ENCODE data around the gene CRABP2.

The CRABP2 gene

DNA sequence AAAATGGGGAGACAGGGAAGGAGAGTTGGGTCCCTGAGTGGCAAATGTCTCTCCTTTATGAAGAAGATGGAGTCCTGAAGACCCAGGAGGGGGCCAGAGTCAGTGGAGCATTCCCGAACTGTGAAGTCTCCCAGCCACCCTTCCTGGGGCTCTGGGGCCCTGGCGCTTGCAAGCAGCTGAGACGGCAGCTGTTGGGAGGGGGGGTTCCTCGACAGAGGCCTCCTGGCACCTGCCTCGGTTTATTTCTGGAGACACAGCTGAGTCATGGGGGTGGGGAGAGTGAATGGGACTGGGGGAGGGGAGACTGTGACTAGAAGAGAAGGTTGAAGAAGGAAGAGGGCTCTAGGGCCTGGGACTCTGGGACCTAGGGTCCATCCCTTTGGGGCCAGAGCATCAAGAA is 42.2 kb downstream of the CRABP2 start:
- peak overlapping the region; percentile 38 for H3K27ac ChIP-seq (ENCODE audit: low read length)
- H3K9ac ChIP-seq (ENCODE audit: low read depth, low read length): peak overlapping the region; percentile 66; the same call in 1 of the 2 replicates
- H3K9me3 ChIP-seq (ENCODE audit: insufficient read depth, low read depth, low read length): no peaks in the 10 kb centered on the region
- no peaks in the 10 kb centered on the region for H3K36me3 ChIP-seq (ENCODE audit: insufficient read depth, low read depth, low read length)
- no peak overlapping the region for H3K4me3 ChIP-seq (ENCODE audit: low read length)
- H3K27me3 ChIP-seq (ENCODE audit: insufficient read depth, low read length): peaks cover 15% of the 10 kb centered on the region
- H3K4me1 ChIP-seq (ENCODE audit: insufficient read depth, low read length): peaks cover 68% of the 10 kb centered on the region

DNA sequence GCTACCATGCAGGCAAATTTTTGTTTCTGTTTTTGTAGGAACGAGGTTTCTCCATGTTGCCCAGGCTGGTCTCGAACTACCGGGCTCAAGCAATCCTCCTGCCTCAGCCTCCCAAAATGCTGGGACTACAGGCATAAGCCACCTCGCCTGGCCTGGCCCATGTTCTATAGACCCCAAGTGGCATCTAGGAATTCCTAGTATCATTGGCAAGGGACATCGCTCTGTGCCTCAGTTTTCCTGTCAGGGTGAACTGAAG is 42.7 kb downstream of the CRABP2 start:
- peak overlapping the region; percentile 38 for H3K27ac ChIP-seq (ENCODE audit: low read length)
- peak overlapping the region; percentile 66; the same call in 1 of the 2 replicates for H3K9ac ChIP-seq (ENCODE audit: low read depth, low read length)

DNA sequence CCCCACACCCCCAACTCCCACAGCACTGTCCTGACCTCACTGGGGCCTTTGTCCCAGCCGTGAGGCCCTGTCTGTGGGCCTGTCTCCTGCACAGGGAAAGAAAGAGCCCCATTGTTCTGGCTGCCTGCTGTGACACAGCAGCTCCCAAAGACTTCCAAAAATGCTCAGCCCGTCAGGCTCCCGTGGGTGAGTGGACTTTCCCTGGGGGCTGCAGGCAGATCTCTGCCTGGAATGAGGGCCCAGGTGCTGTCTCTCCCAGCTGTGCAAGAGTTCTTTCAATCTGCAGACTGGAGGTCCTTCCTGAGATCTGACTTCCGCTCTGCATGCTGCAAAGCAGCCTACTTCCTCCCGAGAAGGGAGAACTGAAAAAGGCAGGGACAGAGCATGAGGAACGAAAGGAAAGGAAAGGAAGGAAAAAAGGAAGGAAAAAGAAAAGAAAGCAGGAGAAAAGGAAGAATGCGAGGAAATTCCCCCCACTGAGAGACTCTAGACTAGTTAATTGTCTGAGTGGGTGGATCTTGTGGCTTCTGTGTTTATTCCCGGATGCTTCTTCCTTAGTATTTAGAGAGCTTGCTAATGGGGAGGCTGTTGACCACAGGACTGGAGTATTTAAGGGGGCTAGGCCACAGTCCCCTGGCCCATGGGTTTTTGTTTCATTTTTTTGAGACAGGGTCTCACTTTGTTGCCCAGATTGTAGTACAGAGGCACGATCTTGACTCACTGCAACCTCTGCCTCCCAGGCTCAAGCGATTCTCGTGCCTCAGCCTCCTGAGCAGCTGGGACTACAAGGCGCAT is 43.2 kb downstream of the CRABP2 start:
- peak overlapping the region; percentile 66; the same call in 1 of the 2 replicates for H3K9ac ChIP-seq (ENCODE audit: low read depth, low read length)
- no peaks in the 10 kb centered on the region for H3K9me3 ChIP-seq (ENCODE audit: insufficient read depth, low read depth, low read length)
- H3K4me3 ChIP-seq (ENCODE audit: low read length): no peak overlapping the region
- H3K27ac ChIP-seq (ENCODE audit: low read length): no peak overlapping the region
- peaks cover 58% of the 10 kb centered on the region for H3K4me1 ChIP-seq (ENCODE audit: insufficient read depth, low read length)
- H3K27me3 ChIP-seq (ENCODE audit: insufficient read depth, low read length): peaks cover 25% of the 10 kb centered on the region
- H3K36me3 ChIP-seq (ENCODE audit: insufficient read depth, low read depth, low read length): no peaks in the 10 kb centered on the region

More for the DNA sequence above, 42.7 kb downstream of the CRABP2 start:
- Histone ChIP-seq H3K27me3 (ENCODE audit: insufficient read depth, low read length) (peaks cover 20% of the 10 kb centered on the region), H3K36me3 (ENCODE audit: insufficient read depth, low read depth, low read length) (no peaks in the 10 kb centered on the region), H3K4me1 (ENCODE audit: insufficient read depth, low read length) (peaks cover 63% of the 10 kb centered on the region), H3K4me3 (ENCODE audit: low read length) (no peak overlapping the region), H3K9me3 (ENCODE audit: insufficient read depth, low read depth, low read length) (no peaks in the 10 kb centered on the region)

DNA sequence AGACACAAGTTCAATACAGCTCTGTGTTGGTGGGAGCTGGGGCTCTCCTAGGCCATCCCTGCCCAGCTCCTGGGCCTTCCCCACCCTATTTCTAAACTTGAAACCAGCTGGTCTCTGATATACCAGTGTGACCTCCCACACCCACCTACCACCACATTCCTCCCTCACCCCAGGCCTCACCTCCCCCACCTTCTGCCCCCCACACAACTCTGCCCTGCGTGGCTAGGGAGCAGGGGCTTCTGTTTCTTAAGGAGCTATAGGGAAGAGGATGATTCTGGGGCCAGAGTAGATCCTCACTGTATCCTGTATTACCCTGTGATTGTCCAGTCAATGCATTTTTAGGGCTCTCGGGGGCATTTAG is 44.7 kb downstream of the CRABP2 start:
- Histone ChIP-seq H3K27me3 (ENCODE audit: insufficient read depth, low read length) (peaks cover 40% of the 10 kb centered on the region), H3K9ac (ENCODE audit: low read depth, low read length) (peak overlapping the region; percentile 66; the same call in 1 of the 2 replicates), H3K36me3 (ENCODE audit: insufficient read depth, low read depth, low read length) (no peaks in the 10 kb centered on the region), H3K9me3 (ENCODE audit: insufficient read depth, low read depth, low read length) (no peaks in the 10 kb centered on the region), H3K27ac (ENCODE audit: low read length) (peak overlapping the region; percentile 71), H3K4me3 (ENCODE audit: low read length) (no peak overlapping the region), H3K4me1 (ENCODE audit: insufficient read depth, low read length) (peaks cover 57% of the 10 kb centered on the region)

DNA sequence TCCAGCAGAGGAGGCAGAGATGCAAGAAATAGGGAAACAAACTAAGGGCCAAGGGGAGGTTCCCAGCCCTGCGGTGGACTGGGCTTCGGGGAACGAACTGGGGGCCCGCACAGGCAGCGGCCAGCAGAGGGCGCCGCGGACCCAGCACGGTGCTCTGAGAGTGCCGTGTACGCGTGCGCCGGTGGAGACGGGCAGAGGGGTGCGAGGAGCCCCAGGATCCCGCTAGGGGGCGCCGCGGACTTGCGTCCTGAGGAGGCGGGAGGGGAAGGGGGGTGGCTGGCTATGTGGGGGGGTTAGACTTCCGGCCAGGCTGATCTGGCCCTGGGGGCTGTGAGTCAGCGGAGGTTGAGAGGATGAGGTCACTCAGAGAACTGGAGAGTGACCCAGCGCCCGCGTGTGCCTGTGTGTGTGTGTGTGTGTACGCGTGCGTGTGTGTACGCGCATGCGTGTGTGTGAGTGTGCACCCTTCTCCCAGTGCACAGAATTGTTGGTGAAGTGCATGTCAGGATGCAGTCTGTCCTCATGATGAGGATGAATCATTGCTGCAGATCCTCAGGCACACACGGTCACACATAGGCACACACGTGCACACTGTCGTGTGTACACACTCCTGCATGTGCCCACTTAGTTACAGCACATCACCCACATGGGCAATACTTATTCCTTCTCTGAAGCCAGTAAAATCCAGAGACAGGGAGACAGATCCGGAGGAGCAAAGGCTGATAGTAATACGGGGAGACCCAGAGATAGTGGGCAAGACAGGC is 45.2 kb downstream of the CRABP2 start:
- H3K4me1 ChIP-seq (ENCODE audit: insufficient read depth, low read length): peaks cover 51% of the 10 kb centered on the region
- H3K36me3 ChIP-seq (ENCODE audit: insufficient read depth, low read depth, low read length): no peaks in the 10 kb centered on the region
- H3K9ac ChIP-seq (ENCODE audit: low read depth, low read length): peak overlapping the region; percentile 66; the same call in 1 of the 2 replicates
- peak overlapping the region; percentile 71 for H3K27ac ChIP-seq (ENCODE audit: low read length)
- no peak overlapping the region for H3K4me3 ChIP-seq (ENCODE audit: low read length)
- H3K27me3 ChIP-seq (ENCODE audit: insufficient read depth, low read length): peaks cover 45% of the 10 kb centered on the region
- no peaks in the 10 kb centered on the region for H3K9me3 ChIP-seq (ENCODE audit: insufficient read depth, low read depth, low read length)

DNA sequence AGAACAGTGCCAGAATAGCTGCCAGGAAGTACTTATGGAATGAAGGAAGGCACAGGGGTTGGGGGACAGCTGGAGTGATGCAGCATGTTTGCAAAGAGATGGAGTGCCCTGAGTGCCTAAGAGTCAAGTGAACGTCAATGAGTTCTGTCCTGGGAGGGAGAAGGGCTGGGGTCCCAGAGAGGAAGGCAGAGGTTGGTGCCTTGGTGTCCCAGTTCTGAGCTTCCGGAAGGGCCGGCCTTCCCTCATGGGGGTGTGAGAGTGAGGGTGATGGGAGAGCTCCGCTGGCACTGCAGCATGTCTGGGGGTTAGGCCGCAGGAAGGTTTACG is 45.8 kb downstream of the CRABP2 start:
- no peak overlapping the region for H3K27ac ChIP-seq (ENCODE audit: low read length)

DNA sequence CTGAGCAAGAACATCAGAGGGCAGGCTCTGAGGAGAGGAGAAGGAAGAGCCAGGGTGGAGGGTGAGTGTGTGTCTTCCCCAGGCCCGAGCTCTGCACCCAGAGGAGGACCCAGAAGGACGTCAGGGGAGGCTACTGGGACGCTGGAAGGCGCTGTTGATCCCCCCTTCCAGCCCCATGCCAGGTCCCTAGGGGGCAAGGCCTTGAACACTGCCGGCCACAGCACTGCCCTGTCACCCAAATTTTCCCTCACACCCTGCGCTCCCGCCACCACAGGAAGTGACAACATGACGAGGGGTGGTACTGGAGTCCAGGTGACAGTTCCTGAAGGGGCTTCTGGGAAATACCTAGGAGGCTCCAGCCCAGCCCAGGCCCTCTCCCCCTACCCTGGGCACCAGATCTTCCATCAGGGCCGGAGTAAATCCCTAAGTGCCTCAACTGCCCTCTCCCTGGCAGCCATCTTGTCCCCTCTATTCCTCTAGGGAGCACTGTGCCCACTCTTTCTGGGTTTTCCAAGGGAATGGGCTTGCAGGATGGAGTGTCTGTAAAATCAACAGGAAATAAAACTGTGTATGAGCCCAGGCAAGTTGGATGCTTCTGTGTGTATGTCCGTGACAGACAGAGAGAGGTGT is 46.3 kb downstream of the CRABP2 start:
- H3K4me1 ChIP-seq (ENCODE audit: insufficient read depth, low read length): peaks cover 43% of the 10 kb centered on the region
- no peak overlapping the region for H3K4me3 ChIP-seq (ENCODE audit: low read length)
- no peak overlapping the region for H3K27ac ChIP-seq (ENCODE audit: low read length)
- H3K9ac ChIP-seq (ENCODE audit: low read depth, low read length): peak overlapping the region; percentile 35; the same call in 1 of the 2 replicates
- H3K27me3 ChIP-seq (ENCODE audit: insufficient read depth, low read length): peaks cover 56% of the 10 kb centered on the region
- H3K36me3 ChIP-seq (ENCODE audit: insufficient read depth, low read depth, low read length): no peaks in the 10 kb centered on the region
- H3K9me3 ChIP-seq (ENCODE audit: insufficient read depth, low read depth, low read length): no peaks in the 10 kb centered on the region

More for the DNA sequence above, 45.8 kb downstream of the CRABP2 start:
- Histone ChIP-seq H3K4me1 (ENCODE audit: insufficient read depth, low read length) (peaks cover 49% of the 10 kb centered on the region), H3K9ac (ENCODE audit: low read depth, low read length) (peak overlapping the region; percentile 35; the same call in 1 of the 2 replicates), H3K36me3 (ENCODE audit: insufficient read depth, low read depth, low read length) (no peaks in the 10 kb centered on the region), H3K27me3 (ENCODE audit: insufficient read depth, low read length) (peaks cover 51% of the 10 kb centered on the region), H3K9me3 (ENCODE audit: insufficient read depth, low read depth, low read length) (no peaks in the 10 kb centered on the region), H3K4me3 (ENCODE audit: low read length) (no peak overlapping the region)

DNA sequence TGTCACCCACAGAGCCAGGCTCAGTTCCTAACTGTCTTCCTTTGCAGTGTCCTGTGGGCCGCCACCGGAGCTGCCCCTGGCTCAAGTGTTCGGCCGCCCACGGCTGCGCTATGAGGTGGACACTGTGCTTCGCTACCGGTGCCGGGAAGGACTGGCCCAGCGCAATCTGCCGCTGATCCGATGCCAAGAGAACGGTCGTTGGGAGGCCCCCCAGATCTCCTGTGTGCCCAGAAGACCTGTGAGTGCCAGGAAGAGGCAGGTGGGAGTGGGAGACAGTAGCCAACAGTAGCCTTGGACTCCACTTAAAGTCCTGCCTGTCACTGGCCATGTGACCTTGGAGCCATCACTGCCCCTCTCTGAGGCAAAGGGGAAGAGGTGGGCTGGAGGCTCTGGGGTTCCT is 46.9 kb downstream of the CRABP2 start:
- peaks cover 37% of the 10 kb centered on the region for H3K4me1 ChIP-seq (ENCODE audit: insufficient read depth, low read length)
- no peaks in the 10 kb centered on the region for H3K9me3 ChIP-seq (ENCODE audit: insufficient read depth, low read depth, low read length)
- no peak overlapping the region for H3K9ac ChIP-seq (ENCODE audit: low read depth, low read length)
- H3K27ac ChIP-seq (ENCODE audit: low read length): no peak overlapping the region
- H3K36me3 ChIP-seq (ENCODE audit: insufficient read depth, low read depth, low read length): no peaks in the 10 kb centered on the region
- H3K27me3 ChIP-seq (ENCODE audit: insufficient read depth, low read length): peaks cover 62% of the 10 kb centered on the region
- H3K4me3 ChIP-seq (ENCODE audit: low read length): no peak overlapping the region

DNA sequence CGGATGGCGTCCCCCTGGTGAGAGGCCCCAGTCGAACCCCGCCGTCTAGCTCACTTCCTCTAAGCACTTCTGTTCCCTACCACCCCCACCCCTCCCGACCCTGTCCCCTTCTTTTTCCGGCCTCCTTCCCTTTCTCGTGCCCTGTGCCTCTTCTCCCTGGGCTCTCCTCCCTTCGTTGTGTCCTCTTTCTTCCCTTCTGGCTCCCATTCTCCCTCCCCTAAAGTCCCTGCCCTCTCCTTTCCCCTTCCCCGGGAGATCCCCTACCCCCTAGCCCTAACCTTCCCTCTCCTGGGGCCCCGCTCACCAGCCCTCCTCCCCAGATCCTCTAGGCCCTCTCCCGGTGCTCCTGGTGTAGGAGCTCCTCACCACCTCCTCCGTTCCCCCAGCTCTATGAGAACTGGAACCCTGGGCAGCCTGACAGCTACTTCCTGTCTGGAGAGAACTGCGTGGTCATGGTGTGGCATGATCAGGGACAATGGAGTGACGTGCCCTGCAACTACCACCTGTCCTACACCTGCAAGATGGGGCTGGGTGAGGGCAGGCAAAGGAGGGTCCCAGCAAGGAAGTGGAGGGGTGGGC is 47.6 kb downstream of the CRABP2 start:
- H3K4me3 ChIP-seq (ENCODE audit: low read length): peak overlapping the region; percentile 73; the same call in 1 of the 2 replicates
- H3K36me3 ChIP-seq (ENCODE audit: insufficient read depth, low read depth, low read length): no peaks in the 10 kb centered on the region
- no peak overlapping the region for H3K9ac ChIP-seq (ENCODE audit: low read depth, low read length)
- H3K4me1 ChIP-seq (ENCODE audit: insufficient read depth, low read length): peaks cover 31% of the 10 kb centered on the region
- H3K9me3 ChIP-seq (ENCODE audit: insufficient read depth, low read depth, low read length): no peaks in the 10 kb centered on the region
- H3K27me3 ChIP-seq (ENCODE audit: insufficient read depth, low read length): peaks cover 68% of the 10 kb centered on the region
- H3K27ac ChIP-seq (ENCODE audit: low read length): no peak overlapping the region

DNA sequence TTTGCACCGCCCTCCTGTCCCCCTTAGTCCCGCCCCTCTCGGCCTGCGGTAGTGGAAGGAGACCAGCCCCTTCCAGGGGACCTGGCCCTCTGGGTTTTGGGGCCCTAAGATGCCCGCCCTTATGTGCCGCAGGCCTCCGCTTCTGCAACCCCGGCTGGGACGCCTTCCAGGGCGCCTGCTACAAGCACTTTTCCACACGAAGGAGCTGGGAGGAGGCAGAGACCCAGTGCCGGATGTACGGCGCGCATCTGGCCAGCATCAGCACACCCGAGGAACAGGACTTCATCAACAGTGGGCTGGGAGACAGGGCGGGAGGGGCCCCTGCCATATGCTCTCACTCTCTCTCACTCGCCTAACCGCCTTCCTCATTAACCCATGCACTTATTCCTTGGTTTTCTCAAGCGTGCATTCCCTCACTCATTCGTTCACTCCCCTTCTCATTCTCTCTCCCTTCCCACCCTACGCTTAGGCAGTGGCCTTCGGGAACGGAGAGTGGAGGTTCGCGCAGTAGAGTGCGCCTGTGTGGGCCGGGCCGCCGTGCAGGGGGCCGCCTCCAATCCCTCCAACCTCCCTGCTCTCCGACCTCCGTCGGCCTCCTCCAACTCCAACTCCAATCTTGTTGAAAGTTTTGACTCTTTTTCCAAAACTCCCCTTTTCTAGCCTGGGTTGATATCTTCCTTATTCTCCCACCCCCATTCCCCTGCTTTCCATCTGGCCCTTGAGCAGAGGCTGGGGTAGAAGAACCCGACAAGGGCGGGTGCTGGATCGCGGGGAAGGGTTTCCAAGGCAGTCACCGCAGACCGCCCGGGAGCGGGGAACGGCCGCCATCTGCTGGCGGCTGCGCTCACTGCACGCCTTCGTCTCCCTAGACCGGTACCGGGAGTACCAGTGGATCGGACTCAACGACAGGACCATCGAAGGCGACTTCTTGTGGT is 48.3 kb downstream of the CRABP2 start:
- peaks cover 23% of the 10 kb centered on the region for H3K4me1 ChIP-seq (ENCODE audit: insufficient read depth, low read length)
- H3K36me3 ChIP-seq (ENCODE audit: insufficient read depth, low read depth, low read length): no peaks in the 10 kb centered on the region
- no peak overlapping the region for H3K27ac ChIP-seq (ENCODE audit: low read length)
- peak overlapping the region; percentile 8; the same call in 1 of the 2 replicates for H3K9ac ChIP-seq (ENCODE audit: low read depth, low read length)
- no peaks in the 10 kb centered on the region for H3K9me3 ChIP-seq (ENCODE audit: insufficient read depth, low read depth, low read length)
- H3K4me3 ChIP-seq (ENCODE audit: low read length): peak overlapping the region; percentile 73
- peaks cover 73% of the 10 kb centered on the region for H3K27me3 ChIP-seq (ENCODE audit: insufficient read depth, low read length)
